Germinal center (tissue), 1 donor: Measurements from ENCODE around the gene OR4N2.
"Not testable (repeated sequence)": the region's sequence is repeated elsewhere in the genome, so short reads cannot be mapped to it uniquely, and the experiment has no call there.

Experiments
- DNase-seq: peaks from one replicate; pipeline ENCODE4 v3.0.0; 2012; ENCODE audit warnings: mixed read lengths, low spot score

Gene OR4N2

GRCh38 chr14:19803470-19803869 is at the start of gene OR4N2:
Gene OR4N2, plus strand, starts transcription at chr14:19803770. Its CDS starts 23,679 bp downstream, at chr14:19827449.
- DNase-seq, result not testable (repeated sequence)

GRCh38 chr14:19754172-19754571 is 49.4 kb upstream of the OR4N2 start:
- DNase-seq, result no peak

- DNase-seq, result not testable (repeated sequence)
These were observed 32.1 kb upstream of the OR4N2 start for GRCh38 chr14:19771491-19771890.

GRCh38 chr14:19771895-19772430 is 31.6 kb upstream of the OR4N2 start:
- no peak for DNase-seq

GRCh38 chr14:19772454-19772853 is 31.1 kb upstream of the OR4N2 start:
- not testable (repeated sequence) for DNase-seq

GRCh38 chr14:19773204-19773603 is 30.4 kb upstream of the OR4N2 start, which contains the start of gene OR4M1:
Gene OR4M1, plus strand, starts transcription at chr14:19773504. Its CDS starts 6,819 bp downstream, at chr14:19780323.
- DNase-seq, result not testable (repeated sequence)

- no peak for DNase-seq
These were observed 28.0 kb upstream of the OR4N2 start for GRCh38 chr14:19775587-19775986.

GRCh38 chr14:19785848-19786247 is 17.7 kb upstream of the OR4N2 start:
- DNase-seq, result not testable (repeated sequence)

GRCh38 chr14:19787318-19787717 is 16.3 kb upstream of the OR4N2 start:
- not testable (repeated sequence) for DNase-seq

- not testable (repeated sequence) for DNase-seq
These were observed 15.4 kb upstream of the OR4N2 start for GRCh38 chr14:19788150-19788549.

- not testable (repeated sequence) for DNase-seq
These were observed 7.0 kb upstream of the OR4N2 start for GRCh38 chr14:19796520-19797108.

GRCh38 chr14:19799880-19800279 is 3.7 kb upstream of the OR4N2 start:
- DNase-seq, result no peak

- no peak for DNase-seq
These were observed 3.1 kb upstream of the OR4N2 start for GRCh38 chr14:19800282-19801117.

- no peak for DNase-seq
These were observed 2.5 kb upstream of the OR4N2 start for GRCh38 chr14:19801118-19801464.

GRCh38 chr14:19813171-19813920 is 9.8 kb downstream of the OR4N2 start:
- DNase-seq, result not testable (repeated sequence)

- not testable (repeated sequence) for DNase-seq
These were observed 16.3 kb downstream of the OR4N2 start for GRCh38 chr14:19819879-19820278.

- DNase-seq, result not testable (repeated sequence)
These were observed 17.4 kb downstream of the OR4N2 start for GRCh38 chr14:19821016-19821415.

GRCh38 chr14:19823178-19823577 is 19.6 kb downstream of the OR4N2 start:
- no peak for DNase-seq

GRCh38 chr14:19823765-19824164 is 20.2 kb downstream of the OR4N2 start:
- DNase-seq, result no peak

- not testable (repeated sequence) for DNase-seq
These were observed 24.2 kb downstream of the OR4N2 start for GRCh38 chr14:19827626-19828244.

- DNase-seq, result no peak
These were observed 24.7 kb downstream of the OR4N2 start for GRCh38 chr14:19828314-19828713.
